Activated CD4-positive, alpha-beta memory T cell treated with anti-CD3 and anti-CD28 coated beads for 36 hours (primary cell): Measurements from ENCODE around the gene TARBP1. TPM values are rescaled to one million over a fixed set of nuclear protein-coding genes. Genes with fewer than 3 reads are reported as not detected.

Source experiments
- CTCF ChIA-PET: fragments of 350-600 bp; sonication (Branson Sonifier 250); formaldehyde crosslinking; loops from one replicate; lab custom pipeline; 2021; ENCODE audit warnings: antibody characterized with exemption, inconsistent platforms; lab: Charles Lee
- POLR2A ChIA-PET: fragments of 350-600 bp; sonication (Branson Sonifier 250); formaldehyde crosslinking; loops from one replicate; lab custom pipeline; 2021; ENCODE audit warnings: antibody characterized with exemption; lab: Charles Lee
- DNase-seq: peaks from one replicate; pipeline ENCODE4 v3.0.0-alpha.2; 2020
- H3K27ac Mint-ChIP-seq: one replicate; pipeline ENCODE4 v1.8.0; 2021; ENCODE audit warnings: mixed read lengths
- H3K27me3 Mint-ChIP-seq: one replicate; pipeline ENCODE4 v1.8.0; 2021; ENCODE audit warnings: mixed read lengths
- H3K36me3 Mint-ChIP-seq: one replicate; pipeline ENCODE4 v1.8.0; 2021; ENCODE audit warnings: mixed read lengths
- H3K4me1 Mint-ChIP-seq: one replicate; pipeline ENCODE4 v1.8.0; 2021; ENCODE audit warnings: low read depth, mixed read lengths
- H3K4me3 Mint-ChIP-seq: one replicate; pipeline ENCODE4 v1.8.0; 2021; ENCODE audit warnings: mild to moderate bottlenecking, mixed read lengths
- H3K9me3 Mint-ChIP-seq: one replicate; pipeline ENCODE4 v1.8.0; 2021; ENCODE audit warnings: mixed read lengths
- intact Hi-C: fragments of 100-400 bp; cut with micrococcal nuclease; formaldehyde crosslinking; loops from one replicate; pipeline ENCODE4 v1.15.1; 2023
- total RNA-seq, 2 experiments: library from RNA; stranded (reverse); gene quantifications; one replicate each; pipeline ENCODE4 v1.2.3, GENCODE V29; 2021

Gene TARBP1
- total RNA-seq, 2 experiments from 2014 or later, result 28.9 to 30.1 TPM

- peaks cover 8% of the 10 kb centered on the region for H3K36me3 Mint-ChIP-seq
- intact Hi-C loops, result loop anchor here (5.0 kb wide), 2 partner anchors 39 to 914 kb away; no protein-coding TSS in a partner anchor
- peaks cover 23% of the 10 kb centered on the region for H3K9me3 Mint-ChIP-seq
- no peak for DNase-seq
- H3K27me3 Mint-ChIP-seq, result no peaks in the 10 kb centered on the region
- POLR2A ChIA-PET, result no interaction called here
- no peak overlapping the region for H3K27ac Mint-ChIP-seq
- H3K4me1 Mint-ChIP-seq, result peaks cover 63% of the 10 kb centered on the region
- CTCF ChIA-PET, result interaction anchor here (0.9 to 1.2 kb wide), 3 partner anchors 8 to 580 kb away, joined by 3 to 5 read pairs (median 4); no protein-coding TSS in a partner anchor
- no peak overlapping the region for H3K4me3 Mint-ChIP-seq
These were observed 24.4 kb upstream of the TARBP1 start for GRCh38 chr1:234503193-234504050.

GRCh38 chr1:234502785-234503184 is 23.8 kb upstream of the TARBP1 start:
- peaks cover 8% of the 10 kb centered on the region for H3K36me3 Mint-ChIP-seq
- H3K27me3 Mint-ChIP-seq, result no peaks in the 10 kb centered on the region
- no peak for DNase-seq
- peaks cover 23% of the 10 kb centered on the region for H3K9me3 Mint-ChIP-seq
- H3K27ac Mint-ChIP-seq, result no peak overlapping the region
- ChIA-PET CTCF (interaction anchor here (0.6 kb wide), 1 partner anchor 233 kb away, joined by 3 read pairs; no protein-coding TSS in a partner anchor), POLR2A (no interaction called here)
- intact Hi-C loops, result loop anchor here (5.0 kb wide), 2 partner anchors 40 to 915 kb away; no protein-coding TSS in a partner anchor
- peaks cover 68% of the 10 kb centered on the region for H3K4me1 Mint-ChIP-seq
- no peak overlapping the region for H3K4me3 Mint-ChIP-seq

GRCh38 chr1:234500269-234500668 is 21.3 kb upstream of the TARBP1 start:
- CTCF ChIA-PET, result interaction anchor here (0.9 to 4.2 kb wide), 16 partner anchors 10 to 605 kb away, joined by 3 to 44 read pairs (median 5); no protein-coding TSS in a partner anchor
- peaks cover 4% of the 10 kb centered on the region for H3K27me3 Mint-ChIP-seq
- no peak overlapping the region for H3K4me3 Mint-ChIP-seq
- DNase-seq, result peak; percentile 77
- H3K36me3 Mint-ChIP-seq, result peaks cover 8% of the 10 kb centered on the region
- H3K27ac Mint-ChIP-seq, result peak overlapping the region; percentile 85
- intact Hi-C loops, result loop anchor here (1.0 to 5.0 kb wide), 7 partner anchors 42 to 917 kb away; no protein-coding TSS in a partner anchor
- POLR2A ChIA-PET, result interaction anchor here (0.8 to 2.6 kb wide), 13 partner anchors 13 to 583 kb away, joined by 3 to 17 read pairs (median 6); partner anchors contain the start of genes IRF2BP2 and TARBP1
- H3K9me3 Mint-ChIP-seq, result peaks cover 23% of the 10 kb centered on the region
- H3K4me1 Mint-ChIP-seq, result peaks cover 71% of the 10 kb centered on the region

DNA sequence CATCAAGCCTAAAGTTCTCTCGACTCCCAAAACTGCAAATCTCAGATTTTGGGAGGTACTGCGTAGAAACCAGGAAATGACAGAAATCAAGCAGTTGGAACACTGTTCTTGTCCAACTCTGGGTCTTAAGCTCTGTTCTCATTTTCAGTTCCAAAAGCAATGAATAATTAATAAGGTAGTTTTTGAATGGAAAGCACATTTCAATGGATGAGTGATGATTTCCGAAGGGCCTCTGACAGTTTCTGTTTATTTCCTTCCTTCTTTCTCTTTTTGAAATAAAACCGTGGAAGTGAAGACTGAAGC is 20.9 kb upstream of the TARBP1 start:
- H3K36me3 Mint-ChIP-seq, result peaks cover 8% of the 10 kb centered on the region
- DNase-seq, result no peak
- H3K4me3 Mint-ChIP-seq, result no peak overlapping the region
- H3K9me3 Mint-ChIP-seq, result peaks cover 23% of the 10 kb centered on the region
- H3K27ac Mint-ChIP-seq, result peak overlapping the region; percentile 85
- POLR2A ChIA-PET, result interaction anchor here (0.6 to 2.6 kb wide), 9 partner anchors 21 to 584 kb away, joined by 3 to 10 read pairs (median 5); partner anchors contain the start of genes IRF2BP2 and TARBP1
- intact Hi-C loops, result loop anchor here (1.0 to 10.0 kb wide), 10 partner anchors 42 to 1005 kb away; partner anchors contain the start of gene B3GALNT2
- CTCF ChIA-PET, result interaction anchor here (0.8 to 4.2 kb wide), 20 partner anchors 10 to 605 kb away, joined by 3 to 44 read pairs (median 5); no protein-coding TSS in a partner anchor
- peaks cover 71% of the 10 kb centered on the region for H3K4me1 Mint-ChIP-seq
- peaks cover 4% of the 10 kb centered on the region for H3K27me3 Mint-ChIP-seq

GRCh38 chr1:234499119-234499942 is 20.4 kb upstream of the TARBP1 start:
- ChIA-PET POLR2A (interaction anchor here (0.6 to 2.6 kb wide), 7 partner anchors 18 to 513 kb away, joined by 3 to 10 read pairs (median 3); no protein-coding TSS in a partner anchor), CTCF (interaction anchor here (0.7 to 4.2 kb wide), 20 partner anchors 11 to 606 kb away, joined by 3 to 44 read pairs (median 5); no protein-coding TSS in a partner anchor)
- peaks cover 7% of the 10 kb centered on the region for H3K36me3 Mint-ChIP-seq
- peaks cover 71% of the 10 kb centered on the region for H3K4me1 Mint-ChIP-seq
- H3K9me3 Mint-ChIP-seq, result peaks cover 19% of the 10 kb centered on the region
- H3K27ac Mint-ChIP-seq, result peak overlapping the region; percentile 85
- peaks cover 4% of the 10 kb centered on the region for H3K27me3 Mint-ChIP-seq
- peak; percentile 90 for DNase-seq
- H3K4me3 Mint-ChIP-seq, result peak overlapping the region; percentile 34
- intact Hi-C loops, result loop anchor here (1.0 to 10.0 kb wide), 3 partner anchors 232 to 1005 kb away; partner anchors contain the start of gene B3GALNT2

GRCh38 chr1:234498448-234499118 is 19.6 kb upstream of the TARBP1 start:
- H3K36me3 Mint-ChIP-seq, result peaks cover 6% of the 10 kb centered on the region
- H3K9me3 Mint-ChIP-seq, result peaks cover 12% of the 10 kb centered on the region
- DNase-seq, result no peak
- CTCF ChIA-PET, result interaction anchor here (1.0 to 4.2 kb wide), 11 partner anchors 11 to 591 kb away, joined by 3 to 44 read pairs (median 5); no protein-coding TSS in a partner anchor
- H3K27me3 Mint-ChIP-seq, result peaks cover 4% of the 10 kb centered on the region
- POLR2A ChIA-PET, result interaction anchor here (0.6 to 2.6 kb wide), 5 partner anchors 18 to 513 kb away, joined by 3 to 10 read pairs (median 3); no protein-coding TSS in a partner anchor
- peak overlapping the region; percentile 53 for H3K27ac Mint-ChIP-seq
- H3K4me3 Mint-ChIP-seq, result no peak overlapping the region
- H3K4me1 Mint-ChIP-seq, result peaks cover 75% of the 10 kb centered on the region
- intact Hi-C loops, result loop anchor here (1.0 to 10.0 kb wide), 3 partner anchors 233 to 1006 kb away; partner anchors contain the start of gene B3GALNT2

- Mint-ChIP-seq H3K9me3 (peaks cover 9% of the 10 kb centered on the region), H3K4me3 (no peak overlapping the region), H3K36me3 (peaks cover 6% of the 10 kb centered on the region), H3K27me3 (peaks cover 4% of the 10 kb centered on the region), H3K4me1 (peaks cover 71% of the 10 kb centered on the region), H3K27ac (no peak overlapping the region)
- intact Hi-C loops, result loop anchor here (10.0 kb wide), 1 partner anchor 1007 kb away; the partner anchor contains the start of gene B3GALNT2
- ChIA-PET CTCF (interaction anchor here (4.2 kb wide), 1 partner anchor 587 kb away, joined by 44 read pairs; no protein-coding TSS in a partner anchor), POLR2A (interaction anchor here (2.5 kb wide), 1 partner anchor 514 kb away, joined by 8 read pairs; no protein-coding TSS in a partner anchor)
- no peak for DNase-seq
These were observed 18.6 kb upstream of the TARBP1 start for GRCh38 chr1:234497589-234497988.

DNA sequence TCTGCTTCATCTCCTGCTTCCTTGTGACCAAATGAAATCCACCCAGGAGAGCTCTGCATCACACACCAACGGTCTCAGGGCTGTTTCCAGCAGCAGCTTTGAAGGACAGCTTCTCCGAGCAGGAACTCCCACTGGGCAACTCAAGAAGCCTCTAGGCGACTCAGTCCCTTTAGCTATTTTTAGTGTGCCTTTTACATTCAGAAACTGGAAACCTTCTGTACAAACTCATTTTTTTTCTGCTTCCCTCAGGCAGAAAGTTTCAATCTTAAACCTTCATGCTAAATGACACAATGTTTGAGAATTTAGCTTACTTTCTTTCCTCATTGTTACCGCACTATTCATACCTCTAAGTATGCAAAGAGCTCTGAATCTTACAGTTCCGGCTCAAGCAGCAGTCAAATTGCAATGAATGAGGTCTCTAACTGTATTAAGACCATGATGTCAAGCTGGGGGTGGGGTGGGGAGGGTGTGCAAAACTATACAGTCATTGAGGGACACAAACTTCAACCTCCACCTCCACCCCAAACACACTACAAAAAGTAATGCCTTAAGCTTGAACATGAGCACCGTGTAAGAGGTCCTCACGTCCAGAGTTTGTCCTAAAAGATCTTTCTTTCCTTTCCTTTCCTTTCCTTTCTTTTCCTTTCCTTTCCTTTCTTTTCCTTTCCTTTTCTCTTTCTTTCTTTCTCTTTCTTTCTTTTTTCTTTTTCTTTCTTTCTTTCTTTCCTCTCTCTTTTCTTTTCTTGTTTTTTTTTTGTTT is 16.4 kb upstream of the TARBP1 start:
- no peaks in the 10 kb centered on the region for H3K9me3 Mint-ChIP-seq
- POLR2A ChIA-PET, result interaction anchor here (0.7 to 2.2 kb wide), 16 partner anchors 8 to 1009 kb away, joined by 3 to 16 read pairs (median 3); partner anchors contain the start of genes B3GALNT2, COA6 and IRF2BP2
- no peaks in the 10 kb centered on the region for H3K36me3 Mint-ChIP-seq
- peak overlapping the region; percentile 91 for H3K27ac Mint-ChIP-seq
- peaks cover 62% of the 10 kb centered on the region for H3K4me1 Mint-ChIP-seq
- CTCF ChIA-PET, result interaction anchor here (0.9 to 1.3 kb wide), 7 partner anchors 8 to 589 kb away, joined by 3 to 5 read pairs (median 4); no protein-coding TSS in a partner anchor
- DNase-seq, result peak; percentile 82
- H3K27me3 Mint-ChIP-seq, result peaks cover 4% of the 10 kb centered on the region
- intact Hi-C loops, result loop anchor here (1.0 to 10.0 kb wide), 5 partner anchors 15 to 1009 kb away; partner anchors contain the start of gene B3GALNT2
- H3K4me3 Mint-ChIP-seq, result peak overlapping the region; percentile 54

- intact Hi-C loops, result loop anchor here (2.0 to 10.0 kb wide), 2 partner anchors 13 to 1011 kb away; partner anchors contain the start of gene B3GALNT2
- Mint-ChIP-seq H3K4me3 (no peak overlapping the region), H3K4me1 (peaks cover 56% of the 10 kb centered on the region), H3K9me3 (no peaks in the 10 kb centered on the region), H3K27me3 (peaks cover 4% of the 10 kb centered on the region), H3K36me3 (no peaks in the 10 kb centered on the region), H3K27ac (no peak overlapping the region)
- DNase-seq, result no peak
- ChIA-PET POLR2A (no interaction called here), CTCF (no interaction called here)
These were observed 15.1 kb upstream of the TARBP1 start for GRCh38 chr1:234494049-234494448.
